ENCODE measurements around the gene SPECC1. TPM values are rescaled to one million over a fixed set of nuclear protein-coding genes. Genes with fewer than 3 reads are reported as not detected.

Gene SPECC1
- total RNA-seq, 4 donors from 2014 or later = 72.1 to 133 (median 83.7) TPM

DNA sequence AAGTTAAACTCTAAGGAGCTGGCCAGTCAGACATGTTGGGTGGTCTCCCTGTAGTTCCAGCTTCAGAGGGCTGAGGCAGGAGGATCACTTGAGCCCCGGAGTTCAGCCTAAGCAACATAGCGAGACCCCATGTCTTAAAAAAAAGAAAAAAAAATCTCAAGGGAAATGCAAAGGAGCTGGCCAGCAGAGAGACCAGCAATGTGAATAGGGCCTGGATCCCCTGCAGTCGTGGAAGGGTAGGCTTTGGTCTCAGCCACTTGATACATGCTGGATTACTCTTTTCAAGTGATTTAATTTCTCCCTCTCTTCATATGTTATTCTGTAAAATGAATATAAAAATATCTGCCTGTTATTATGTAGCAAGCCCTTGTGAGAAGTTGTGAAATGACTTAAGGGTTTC, 207.7 kb downstream of the SPECC1 start:
- no peak for DNase-seq
- no peaks in the 10 kb centered on the region for H3K4me1 ChIP-seq
- H3K36me3 ChIP-seq = no peaks in the 10 kb centered on the region
- no peak overlapping the region for H3K27ac ChIP-seq
- H3K27me3 ChIP-seq = no peaks in the 10 kb centered on the region
- no peak overlapping the region for H3K4me3 ChIP-seq
- H3K9me3 ChIP-seq = no peaks in the 10 kb centered on the region
- no peak for TF ChIP-seq POLR2A (IDR thresholded peaks at IDR 0.05)
- TF ChIP-seq, protein P1, sequence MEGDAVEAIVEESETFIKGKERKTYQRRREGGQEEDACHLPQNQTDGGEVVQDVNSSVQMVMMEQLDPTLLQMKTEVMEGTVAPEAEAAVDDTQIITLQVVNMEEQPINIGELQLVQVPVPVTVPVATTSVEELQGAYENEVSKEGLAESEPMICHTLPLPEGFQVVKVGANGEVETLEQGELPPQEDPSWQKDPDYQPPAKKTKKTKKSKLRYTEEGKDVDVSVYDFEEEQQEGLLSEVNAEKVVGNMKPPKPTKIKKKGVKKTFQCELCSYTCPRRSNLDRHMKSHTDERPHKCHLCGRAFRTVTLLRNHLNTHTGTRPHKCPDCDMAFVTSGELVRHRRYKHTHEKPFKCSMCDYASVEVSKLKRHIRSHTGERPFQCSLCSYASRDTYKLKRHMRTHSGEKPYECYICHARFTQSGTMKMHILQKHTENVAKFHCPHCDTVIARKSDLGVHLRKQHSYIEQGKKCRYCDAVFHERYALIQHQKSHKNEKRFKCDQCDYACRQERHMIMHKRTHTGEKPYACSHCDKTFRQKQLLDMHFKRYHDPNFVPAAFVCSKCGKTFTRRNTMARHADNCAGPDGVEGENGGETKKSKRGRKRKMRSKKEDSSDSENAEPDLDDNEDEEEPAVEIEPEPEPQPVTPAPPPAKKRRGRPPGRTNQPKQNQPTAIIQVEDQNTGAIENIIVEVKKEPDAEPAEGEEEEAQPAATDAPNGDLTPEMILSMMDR (IDR thresholded peaks at IDR 0.05) = no peak

DNA sequence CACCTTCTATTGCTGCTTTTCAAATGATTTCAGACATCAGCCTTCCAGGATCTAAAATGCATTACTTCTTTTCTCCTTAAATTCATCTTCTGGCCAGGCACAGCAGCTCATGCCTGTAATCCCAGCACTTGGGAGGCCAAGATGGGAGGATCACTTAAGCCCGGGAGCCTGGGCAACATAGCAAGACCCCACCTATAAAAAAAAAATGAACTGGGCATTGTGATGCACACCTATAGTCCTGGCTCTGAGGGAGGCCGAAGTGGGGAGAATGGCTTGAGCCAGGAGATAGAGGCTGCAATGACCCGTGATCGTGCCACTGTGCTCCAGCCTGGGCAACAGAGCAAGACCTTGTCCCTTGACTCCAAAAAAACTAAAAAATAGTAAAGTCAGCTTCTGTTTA, 208.5 kb downstream of the SPECC1 start:
- TF ChIP-seq POLR2A (IDR thresholded peaks at IDR 0.05) = no peak
- TF ChIP-seq, protein P1 (IDR thresholded peaks at IDR 0.05) = no peak
- no peak for DNase-seq

DNA sequence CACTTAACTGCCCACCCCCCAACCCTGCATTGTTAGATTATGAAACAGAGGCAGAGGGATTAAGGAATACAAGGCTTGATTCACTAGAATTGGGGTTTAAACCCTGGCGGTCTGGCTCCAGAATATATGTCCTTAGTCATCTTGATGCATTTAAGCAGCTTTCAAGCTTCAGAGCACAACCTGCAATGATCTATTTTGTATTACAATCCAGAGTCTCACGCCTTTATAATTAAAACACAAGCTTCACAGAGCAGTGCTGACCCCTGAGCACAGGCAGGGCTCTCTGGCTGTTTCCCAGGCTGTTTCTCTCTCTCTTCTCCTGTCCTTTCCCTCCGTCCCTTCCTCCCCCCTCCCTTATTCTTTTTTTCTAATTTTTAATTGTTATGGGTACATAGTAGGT, 209.1 kb downstream of the SPECC1 start:
- Histone ChIP-seq H3K27me3 (no peaks in the 10 kb centered on the region), H3K9me3 (no peaks in the 10 kb centered on the region), H3K4me1 (no peaks in the 10 kb centered on the region), H3K36me3 (no peaks in the 10 kb centered on the region), H3K27ac (no peak overlapping the region), H3K4me3 (no peak overlapping the region)
- no peak for TF ChIP-seq POLR2A (IDR thresholded peaks at IDR 0.05)
- TF ChIP-seq, protein P1 (IDR thresholded peaks at IDR 0.05) = no peak
- no peak for DNase-seq

More for the DNA sequence above, 208.5 kb downstream of the SPECC1 start:
- Histone ChIP-seq H3K9me3 (no peaks in the 10 kb centered on the region), H3K4me1 (no peaks in the 10 kb centered on the region), H3K36me3 (no peaks in the 10 kb centered on the region), H3K4me3 (no peak overlapping the region), H3K27ac (no peak overlapping the region), H3K27me3 (no peaks in the 10 kb centered on the region)

DNA sequence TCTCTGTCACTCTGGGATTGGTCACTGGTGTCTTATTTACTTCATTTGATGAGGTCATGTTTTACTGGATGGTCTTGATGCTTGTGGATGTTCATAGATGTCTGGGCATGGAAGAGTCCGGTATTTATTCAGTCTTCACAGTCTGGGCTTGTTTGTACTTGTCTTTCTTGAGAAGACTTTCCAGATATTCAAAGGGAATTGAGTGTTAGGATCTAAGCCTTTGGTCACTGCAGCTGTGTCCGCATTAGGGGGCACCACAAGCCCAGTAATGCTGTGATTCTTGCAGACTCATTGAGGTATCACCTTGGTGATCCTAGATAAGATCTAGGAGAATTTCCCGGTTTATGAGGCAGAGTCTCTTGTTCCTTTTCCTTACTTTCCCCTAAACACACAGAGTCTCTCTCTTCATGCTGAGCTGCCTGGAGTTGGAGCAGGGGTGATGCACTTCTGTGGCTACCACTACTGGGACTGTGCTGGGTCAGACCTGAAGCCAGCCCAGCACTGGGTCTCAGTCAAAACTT, 214.7 kb downstream of the SPECC1 start:
- TF ChIP-seq, protein P1 (IDR thresholded peaks at IDR 0.05) = no peak
- TF ChIP-seq POLR2A (IDR thresholded peaks at IDR 0.05) = no peak
- Histone ChIP-seq H3K4me3 (no peak overlapping the region), H3K36me3 (peaks cover 0 to 8% (median 0%) of the 10 kb centered on the region in 3 donors), H3K4me1 (no peaks in the 10 kb centered on the region), H3K9me3 (no peaks in the 10 kb centered on the region), H3K27me3 (no peaks in the 10 kb centered on the region), H3K27ac (no peak overlapping the region)
- DNase-seq = no peak

DNA sequence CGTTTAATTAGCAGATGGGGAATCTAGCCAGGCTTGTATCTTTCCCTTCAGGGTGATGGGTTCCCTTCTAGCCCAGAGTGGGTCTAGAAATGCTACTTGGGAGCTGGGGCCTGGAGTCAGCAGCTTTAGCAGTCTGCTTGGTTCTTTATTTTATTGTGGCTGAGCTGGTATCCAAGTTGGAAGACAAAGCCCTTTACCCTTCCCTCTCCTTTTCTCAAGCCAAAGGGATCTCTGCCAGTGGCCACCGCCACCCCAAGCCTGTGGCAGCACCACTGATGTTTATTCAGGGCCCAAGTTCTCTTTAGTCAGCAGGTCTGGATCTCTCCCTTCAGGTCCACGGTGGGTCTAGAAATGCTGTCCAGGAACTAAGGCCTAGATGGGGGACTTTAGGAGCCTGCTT, 215.2 kb downstream of the SPECC1 start:
- Histone ChIP-seq H3K27me3 (no peaks in the 10 kb centered on the region), H3K9me3 (no peaks in the 10 kb centered on the region), H3K36me3 (peaks cover 0 to 13% (median 0%) of the 10 kb centered on the region in 3 donors), H3K4me1 (no peaks in the 10 kb centered on the region), H3K27ac (no peak overlapping the region), H3K4me3 (no peak overlapping the region)
- TF ChIP-seq, protein P1 (IDR thresholded peaks at IDR 0.05) = no peak
- no peak for TF ChIP-seq POLR2A (IDR thresholded peaks at IDR 0.05)
- no peak for DNase-seq
